GM19035 (cell line): ENCODE measurements around the gene ALPI.
"Not testable (repeated sequence)": the region's sequence is repeated elsewhere in the genome, so short reads cannot be mapped to it uniquely, and the experiment has no call there.

Experiments used
- ATAC-seq: cut with Tn5 transposase; IDR thresholded peaks from one replicate; pipeline ENCODE4 v1.9.1; 2021; ENCODE audit not compliant: unreplicated experiment

The ALPI gene

GRCh38 chr2:232455426-232456255, at the start of gene ALPI:
Gene ALPI, plus strand, starts transcription at chr2:232456153. Its CDS starts 47 bp downstream, at chr2:232456200.
- no peak for ATAC-seq

DNA sequence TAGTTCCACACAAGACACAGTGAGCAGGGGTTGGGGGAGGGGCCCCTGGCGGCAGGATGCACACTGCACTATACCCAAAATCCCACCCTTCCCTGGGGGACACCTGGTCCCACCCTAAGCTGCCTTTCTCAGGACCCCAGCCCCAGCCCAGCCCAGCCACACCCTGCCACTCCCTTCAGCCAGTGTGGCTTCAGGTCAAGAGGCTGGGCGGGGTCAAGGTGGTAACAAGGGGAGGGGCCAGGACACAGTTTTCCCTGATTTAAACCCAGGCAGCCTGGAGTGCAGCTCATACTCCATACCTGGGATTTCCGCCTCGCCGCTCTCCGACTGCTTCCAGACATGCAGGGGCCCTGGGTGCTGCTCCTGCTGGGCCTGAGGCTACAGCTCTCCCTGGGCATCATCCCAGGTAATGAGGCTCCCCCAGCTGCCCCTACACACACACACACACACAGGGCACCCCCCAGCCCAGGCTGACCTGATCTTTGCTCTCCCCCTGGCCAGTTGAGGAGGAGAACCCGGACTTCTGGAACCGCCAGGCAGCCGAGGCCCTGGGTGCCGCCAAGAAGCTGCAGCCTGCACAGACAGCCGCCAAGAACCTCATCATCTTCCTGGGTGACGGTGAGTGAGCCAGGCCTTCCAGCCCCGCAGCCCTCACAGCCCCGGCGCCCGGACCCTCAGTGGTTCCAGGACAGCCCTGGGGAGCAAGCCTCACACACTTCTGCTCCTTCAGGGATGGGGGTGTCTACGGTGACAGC, 49.2 kb upstream of the ALPI start, which contains the start of gene ALPG:
Gene ALPG (plus strand): TSS at position 289 of the 755 bp plus-strand sequence. CDS start 51 bp downstream, at position 340.
- ATAC-seq: no peak

GRCh38 chr2:232407428-232408150, 48.4 kb upstream of the ALPI start:
- ATAC-seq: not testable (repeated sequence)

- ATAC-seq: not testable (repeated sequence)
Observed at GRCh38 chr2:232408269-232408668, 47.7 kb upstream of the ALPI start.

GRCh38 chr2:232409617-232410016, 46.3 kb upstream of the ALPI start:
- not testable (repeated sequence) for ATAC-seq

DNA sequence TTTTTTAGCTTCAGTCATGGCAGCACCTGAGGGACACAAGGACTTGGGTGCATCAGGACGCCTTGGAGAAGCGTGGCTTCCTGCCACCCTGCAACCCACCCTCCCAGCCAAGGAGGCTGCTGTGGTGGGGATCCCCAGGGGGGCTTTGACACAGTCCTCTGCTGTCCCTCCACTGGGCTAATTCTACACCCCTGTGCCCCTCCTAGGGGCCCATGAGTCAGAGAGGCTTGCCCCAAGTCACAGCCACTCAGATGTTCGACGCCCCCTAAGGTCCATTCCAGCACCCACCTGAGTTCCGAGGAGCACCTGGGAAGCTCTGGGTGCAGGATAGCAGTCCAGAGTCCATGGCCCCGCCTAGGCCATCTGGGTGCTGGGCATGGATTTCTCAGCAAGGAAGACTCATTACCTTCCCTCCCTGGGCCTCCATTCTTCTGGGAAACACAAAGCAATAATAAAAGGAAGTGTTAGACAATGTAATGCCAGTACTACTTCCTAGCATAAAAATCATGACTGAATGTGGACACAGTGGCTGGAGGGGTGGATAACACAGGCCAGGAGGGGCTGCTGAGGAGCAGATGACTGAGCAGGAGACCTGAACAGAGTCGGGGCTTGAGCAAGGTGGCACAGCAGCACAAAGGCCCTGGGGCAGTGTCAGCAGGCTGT, 45.6 kb upstream of the ALPI start:
- ATAC-seq: no peak

DNA sequence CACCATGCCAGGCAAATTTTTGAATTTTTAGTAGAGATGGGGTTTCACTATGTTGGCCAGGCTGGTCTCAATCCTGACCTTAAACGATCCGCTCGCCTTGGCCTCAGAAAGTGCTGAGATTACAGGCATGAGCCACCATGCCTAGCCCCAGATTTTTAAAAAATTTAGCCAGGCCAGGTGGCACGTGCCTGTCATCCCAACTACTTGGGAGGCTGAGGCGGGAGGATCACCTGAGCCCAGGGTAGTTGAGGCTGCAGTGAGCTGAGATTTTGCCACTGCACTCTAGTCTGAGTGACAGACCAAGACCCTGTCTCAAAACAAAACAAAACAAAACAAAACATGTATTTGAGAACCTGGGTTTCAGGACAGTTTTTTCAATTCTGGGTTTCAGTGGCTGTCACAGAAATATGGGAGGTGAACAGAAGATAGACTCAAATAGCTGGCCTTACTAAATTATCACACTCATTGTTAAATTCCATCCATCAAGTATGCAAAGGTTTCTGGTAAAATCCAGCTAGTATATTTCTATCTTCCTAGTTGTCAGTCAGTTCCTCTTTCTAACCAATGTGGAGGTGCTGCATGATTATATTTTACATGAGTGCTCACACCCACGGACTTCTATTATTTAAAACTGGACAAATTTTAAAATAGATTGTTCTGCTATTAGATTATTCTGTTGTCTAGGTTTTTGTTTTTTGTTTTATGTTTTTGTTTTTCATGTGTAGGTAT, 43.9 kb upstream of the ALPI start:
- ATAC-seq: no peak

- no peak for ATAC-seq
Observed at GRCh38 chr2:232412986-232413385, 43.0 kb upstream of the ALPI start.

DNA sequence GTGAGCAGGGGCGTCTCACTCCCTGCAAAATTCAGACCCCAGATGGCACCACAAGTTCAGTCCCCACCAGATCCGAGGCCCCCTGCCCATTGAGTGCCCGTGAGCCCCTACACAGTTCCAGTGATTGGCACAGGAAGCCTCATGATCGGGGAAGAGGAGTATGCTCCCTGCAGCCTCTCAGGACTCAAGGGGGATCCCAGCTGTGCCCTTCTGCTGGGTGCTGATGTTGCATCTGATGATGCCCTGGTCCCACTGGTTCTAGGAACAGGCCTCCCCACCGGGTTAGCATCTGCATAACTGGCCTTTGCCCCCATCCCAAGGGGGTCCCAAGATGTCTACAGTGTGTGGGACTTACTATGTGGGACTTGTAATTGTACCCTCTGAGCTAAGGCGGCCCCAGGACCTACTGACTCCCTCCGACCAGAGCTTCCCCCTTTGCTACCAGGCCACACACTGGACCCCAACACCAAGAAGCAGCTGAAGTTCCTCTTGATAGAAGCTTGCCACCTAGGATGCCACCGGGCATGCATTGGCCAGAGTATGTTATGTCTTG, 40.7 kb upstream of the ALPI start:
- no peak for ATAC-seq

GRCh38 chr2:232415736-232416520, 40.0 kb upstream of the ALPI start:
- no peak for ATAC-seq

DNA sequence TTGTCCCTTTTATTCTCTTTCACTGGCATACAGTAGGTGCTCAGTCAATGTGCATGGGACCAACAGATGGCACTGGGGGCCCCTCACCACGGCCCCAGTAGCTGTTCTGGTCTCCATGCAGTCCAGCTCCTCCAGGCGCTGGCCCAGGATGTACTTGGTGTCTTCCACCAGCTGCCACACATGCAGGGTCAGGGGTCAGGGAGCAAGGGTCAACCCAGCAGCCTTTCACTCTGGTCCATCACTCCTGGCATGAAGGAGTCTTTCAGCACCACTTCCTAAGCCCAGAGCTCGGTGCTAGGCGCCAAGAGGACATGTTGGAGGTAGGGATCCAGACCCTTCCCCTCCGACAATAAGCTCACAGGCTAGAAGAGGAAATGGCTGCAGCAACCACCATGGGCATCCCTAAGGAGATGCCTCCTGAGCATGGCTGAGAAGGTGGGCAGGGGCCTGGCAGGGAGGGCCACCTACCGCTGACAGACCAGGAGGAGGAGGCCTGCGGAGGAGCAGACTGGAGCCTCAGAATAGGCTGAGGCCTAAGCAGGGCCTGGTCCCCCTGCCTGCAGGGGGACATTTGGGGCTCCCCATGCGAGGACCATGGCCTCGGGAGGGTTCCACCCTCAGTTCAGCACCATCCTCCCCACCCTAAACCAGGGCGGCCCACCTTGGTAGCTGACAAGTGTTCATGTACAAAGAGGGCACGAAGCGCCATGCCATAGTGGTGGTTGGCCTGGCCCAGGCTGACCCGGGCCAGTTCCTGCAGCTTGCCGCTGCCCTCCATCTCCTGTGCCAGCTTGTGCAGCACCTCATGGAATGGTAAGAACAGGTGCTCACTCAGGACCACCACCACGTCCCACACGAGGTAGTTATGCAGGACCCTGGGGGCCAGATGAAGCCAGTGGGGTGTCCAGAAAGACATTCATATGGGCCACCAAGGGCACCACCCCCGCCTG, 39.2 kb upstream of the ALPI start:
- ATAC-seq: no peak

DNA sequence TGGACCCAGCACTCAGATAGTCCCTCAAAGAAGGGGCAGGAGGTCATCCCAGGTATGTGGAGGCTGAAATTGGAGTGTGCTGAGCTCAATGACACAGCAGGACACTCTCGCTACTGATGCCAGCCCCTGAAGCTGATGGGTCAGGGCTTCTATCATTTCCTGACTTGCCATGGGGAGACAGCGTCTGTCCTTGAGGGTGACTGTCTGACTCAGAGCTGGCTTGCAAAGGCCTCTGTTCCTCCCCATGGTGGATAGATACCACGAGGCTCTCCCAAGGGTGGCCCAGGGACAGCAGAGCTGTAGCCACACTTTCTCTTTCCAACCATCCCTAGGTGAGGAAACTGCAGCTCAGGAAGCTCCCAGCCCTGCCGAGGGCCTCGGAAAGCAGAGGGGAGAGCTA, 38.5 kb upstream of the ALPI start:
- ATAC-seq: no peak

DNA sequence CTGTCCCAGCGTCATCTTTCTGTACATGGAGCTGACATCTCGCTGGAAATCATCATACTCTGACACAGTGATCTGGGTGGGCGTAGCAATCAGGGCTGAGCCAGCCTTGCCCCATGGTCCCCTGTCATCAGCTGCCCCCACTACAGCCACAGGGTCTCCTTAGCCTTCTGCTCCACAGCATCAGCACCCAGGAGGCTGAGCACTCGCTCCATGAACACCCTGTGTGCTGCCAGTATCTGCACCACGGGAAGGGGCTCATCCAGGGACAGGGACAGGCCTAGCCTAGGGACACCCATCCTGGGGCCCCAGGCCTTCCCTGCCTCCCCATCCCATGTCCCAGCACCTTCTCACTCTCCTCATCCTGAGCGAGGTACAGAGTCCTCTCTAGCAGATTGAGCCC, 37.9 kb upstream of the ALPI start:
- ATAC-seq: no peak

GRCh38 chr2:232418466-232419244, 37.3 kb upstream of the ALPI start:
- ATAC-seq: no peak

DNA sequence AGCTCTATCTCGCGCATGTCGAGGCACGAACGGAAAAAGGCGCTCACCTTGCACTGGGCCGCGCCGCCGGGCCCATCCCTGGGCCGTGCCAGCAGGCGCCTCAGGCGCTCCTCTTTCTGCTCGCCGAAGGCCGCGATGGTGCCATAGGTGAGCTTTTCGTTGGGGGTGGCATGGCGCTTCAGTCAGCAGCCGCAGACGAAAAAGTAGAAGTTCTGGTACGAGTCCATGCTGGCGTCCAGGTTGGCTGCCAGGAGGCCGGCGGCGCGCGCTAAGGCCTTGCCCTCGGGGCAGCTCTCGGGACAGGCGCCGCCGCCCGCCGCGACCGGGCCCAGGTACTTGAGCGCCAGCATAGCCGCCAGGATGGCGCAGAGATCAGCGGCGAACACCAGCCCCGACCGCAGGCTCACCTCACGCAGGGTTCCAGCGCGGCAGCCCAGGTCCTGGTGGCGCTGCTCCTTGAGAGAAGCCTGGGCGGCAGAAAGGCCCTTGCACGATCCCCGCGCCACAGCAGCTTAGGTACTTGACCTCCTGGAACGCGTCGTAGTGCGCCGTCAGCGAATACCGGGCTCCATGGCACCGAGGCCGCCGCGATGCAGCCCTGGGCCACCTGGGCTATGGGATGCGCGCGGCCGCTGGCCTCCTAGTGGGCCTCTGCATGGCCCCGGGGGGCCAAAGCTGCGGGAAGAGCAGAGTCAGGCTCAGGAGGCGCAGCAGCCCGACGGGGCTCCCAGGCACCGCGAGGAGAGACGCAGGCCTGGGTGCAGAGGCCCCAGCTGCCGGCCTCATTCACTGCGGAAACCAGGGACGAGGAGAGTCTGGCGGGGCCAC, 36.5 kb upstream of the ALPI start:
- ATAC-seq: no peak

DNA sequence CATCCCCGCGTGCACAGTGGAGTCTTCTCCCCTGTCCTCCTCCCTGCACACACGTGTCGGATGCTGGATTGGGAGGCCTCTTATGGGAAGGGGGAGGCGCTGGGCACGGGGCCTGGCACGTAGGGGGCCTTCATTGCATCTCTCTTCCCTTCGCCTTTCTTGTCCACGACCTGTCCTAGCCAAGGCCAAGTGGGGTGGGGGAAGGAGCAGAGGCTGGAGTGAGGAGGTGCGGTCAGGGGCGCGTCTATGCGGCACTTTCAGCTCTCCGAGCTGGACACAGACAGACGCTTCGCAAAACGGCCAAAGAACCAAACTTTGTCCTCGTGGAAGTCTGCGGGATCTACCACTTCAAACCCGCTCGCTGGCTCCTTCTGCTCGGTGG, 35.9 kb upstream of the ALPI start:
- ATAC-seq: no peak
